Panc1 (cell line): ENCODE data around the gene OR10G8. TPM values are rescaled to one million over a fixed set of nuclear protein-coding genes. Genes with fewer than 3 reads are reported as not detected.

Experiments used
- ATAC-seq: fragments of 200-7000 bp; cut with Tn5 transposase; 2 replicates; pipeline ENCODE4 v1.9.1; 2020; ENCODE audit warnings: mild to moderate bottlenecking, moderate library complexity
- BruUV-seq: library from RNA; stranded (reverse); fragments of 400-500 nt; replicated peaks from 2 replicates; lab custom pipeline; 2021; lab: Mats Ljungman, UMichigan
- CTCF ChIA-PET: fragments of 300-600 bp; sonication (Branson Sonifier 250); formaldehyde crosslinking; loops from one replicate; lab custom pipeline; 2022; ENCODE audit warnings: antibody characterized with exemption; lab: Charles Lee
- POLR2A ChIA-PET: fragments of 300-600 bp; sonication (Branson Sonifier 250); formaldehyde crosslinking; loops from one replicate; lab custom pipeline; 2022; ENCODE audit warnings: antibody characterized with exemption; lab: Charles Lee
- DNase-seq: peaks from one replicate; pipeline ENCODE4 v3.0.0-alpha.2; 2010; ENCODE audit warnings: low read depth, low spot score
- H3K27ac ChIP-seq: 2 replicates; pipeline ENCODE4 v1.5.1; 2011; ENCODE audit warnings: mild to moderate bottlenecking, low read length, inconsistent platforms
- H3K27me3 ChIP-seq: fragments of 200-500 bp; sonication (Bioruptor generic); 2 replicates; pipeline ENCODE4 v1.6.0; 2014; ENCODE audit warnings: low read length, inconsistent platforms; ENCODE audit not compliant: control insufficient read depth, insufficient read depth
- H3K36me3 ChIP-seq: fragments of 200-500 bp; sonication (Bioruptor generic); 2 replicates; pipeline ENCODE4 v1.5.1; 2014; ENCODE audit warnings: inconsistent platforms, mild to moderate bottlenecking, low read length, moderate library complexity; ENCODE audit not compliant: control insufficient read depth, insufficient read depth
- H3K4me1 ChIP-seq: 2 replicates; pipeline ENCODE4 v1.5.1; 2011; ENCODE audit warnings: inconsistent platforms, mild to moderate bottlenecking, low read length, moderate library complexity; ENCODE audit not compliant: control insufficient read depth, insufficient read depth
- H3K4me3 ChIP-seq, 2 experiments: 2 replicates each; pipeline ENCODE4 v1.5.1; 2011 to 2012; ENCODE audit warnings: low read depth in 2 of 2, low read length in 2 of 2, mild to moderate bottlenecking in 2 of 2, inconsistent platforms in 1 of 2, moderate library complexity in 1 of 2
- H3K9me3 ChIP-seq: fragments of 200-500 bp; sonication (Bioruptor generic); 2 replicates; pipeline ENCODE4 v1.5.1; 2014; ENCODE audit warnings: low read depth, mild to moderate bottlenecking, inconsistent platforms, low read length, moderate library complexity; ENCODE audit not compliant: control insufficient read depth, insufficient read depth
- POLR2AphosphoS5 ChIP-seq: IDR thresholded peaks from 2 replicates; pipeline ENCODE4 v1.6.1; 2012; ENCODE audit warnings: mild to moderate bottlenecking, low read depth, low read length, moderate library complexity
- SIN3A ChIP-seq: IDR thresholded peaks from 2 replicates; pipeline ENCODE4 v1.6.1; 2012; ENCODE audit warnings: low read depth, mild to moderate bottlenecking, low read length, moderate library complexity, borderline replicate concordance; ENCODE audit not compliant: insufficient read depth
- TCF7L2 ChIP-seq: IDR thresholded peaks from 2 replicates; pipeline ENCODE4 v1.6.1; 2011; ENCODE audit warnings: mild to moderate bottlenecking, low read depth, low read length, inconsistent platforms
- in situ Hi-C: cut with HindIII; loops from 2 replicates; pipeline ENCODE4 v1.10.0; 2016; ENCODE audit warnings: low sequenced_read_pairs, low pct_unique_long_range_greater_than_20kb
- intact Hi-C: fragments of 100-400 bp; cut with micrococcal nuclease; formaldehyde crosslinking; loops from one replicate; pipeline ENCODE4 v1.10.0; 2022; ENCODE audit not compliant: unreplicated experiment
- total RNA-seq: library from RNA; stranded (reverse); gene quantifications from one replicate; pipeline ENCODE4 v1.2.1, GENCODE V29; 2021; ENCODE audit not compliant: unreplicated experiment
- TF ChIP-seq, protein P1 (sequence below), 2 experiments: IDR thresholded peaks; 2 replicates each; pipeline ENCODE4 v1.6.1; 2011 to 2012; ENCODE audit warnings: low read depth in 2 of 2, control low read depth in 1 of 2, low read length in 1 of 2, mild to moderate bottlenecking in 1 of 2, moderate library complexity in 1 of 2; ENCODE audit not compliant: insufficient read depth in 1 of 2
- TF ChIP-seq, protein P2 (sequence below): fragments of 450-650 bp; IDR thresholded peaks from 2 replicates; pipeline ENCODE4 v1.5.1; 2017; ENCODE audit warnings: mild to moderate bottlenecking

Gene OR10G8
- total RNA-seq, 1 experiment from 2014 or later, result not detected

- no peaks in the 10 kb centered on the region for H3K36me3 ChIP-seq
- ChIA-PET POLR2A (no interaction called here), CTCF (no interaction called here)
- ATAC-seq (no peak), DNase-seq (no peak)
- no peak within 1 kb of the TSS for H3K4me3 ChIP-seq
- BruUV-seq, result no TSS peak
- H3K4me1 ChIP-seq, result no peaks in the 10 kb centered on the region
- TF ChIP-seq SIN3A, result no peak
- no peak for TF ChIP-seq POLR2AphosphoS5
- TF ChIP-seq TCF7L2, result no peak
- TF ChIP-seq, protein P1, sequence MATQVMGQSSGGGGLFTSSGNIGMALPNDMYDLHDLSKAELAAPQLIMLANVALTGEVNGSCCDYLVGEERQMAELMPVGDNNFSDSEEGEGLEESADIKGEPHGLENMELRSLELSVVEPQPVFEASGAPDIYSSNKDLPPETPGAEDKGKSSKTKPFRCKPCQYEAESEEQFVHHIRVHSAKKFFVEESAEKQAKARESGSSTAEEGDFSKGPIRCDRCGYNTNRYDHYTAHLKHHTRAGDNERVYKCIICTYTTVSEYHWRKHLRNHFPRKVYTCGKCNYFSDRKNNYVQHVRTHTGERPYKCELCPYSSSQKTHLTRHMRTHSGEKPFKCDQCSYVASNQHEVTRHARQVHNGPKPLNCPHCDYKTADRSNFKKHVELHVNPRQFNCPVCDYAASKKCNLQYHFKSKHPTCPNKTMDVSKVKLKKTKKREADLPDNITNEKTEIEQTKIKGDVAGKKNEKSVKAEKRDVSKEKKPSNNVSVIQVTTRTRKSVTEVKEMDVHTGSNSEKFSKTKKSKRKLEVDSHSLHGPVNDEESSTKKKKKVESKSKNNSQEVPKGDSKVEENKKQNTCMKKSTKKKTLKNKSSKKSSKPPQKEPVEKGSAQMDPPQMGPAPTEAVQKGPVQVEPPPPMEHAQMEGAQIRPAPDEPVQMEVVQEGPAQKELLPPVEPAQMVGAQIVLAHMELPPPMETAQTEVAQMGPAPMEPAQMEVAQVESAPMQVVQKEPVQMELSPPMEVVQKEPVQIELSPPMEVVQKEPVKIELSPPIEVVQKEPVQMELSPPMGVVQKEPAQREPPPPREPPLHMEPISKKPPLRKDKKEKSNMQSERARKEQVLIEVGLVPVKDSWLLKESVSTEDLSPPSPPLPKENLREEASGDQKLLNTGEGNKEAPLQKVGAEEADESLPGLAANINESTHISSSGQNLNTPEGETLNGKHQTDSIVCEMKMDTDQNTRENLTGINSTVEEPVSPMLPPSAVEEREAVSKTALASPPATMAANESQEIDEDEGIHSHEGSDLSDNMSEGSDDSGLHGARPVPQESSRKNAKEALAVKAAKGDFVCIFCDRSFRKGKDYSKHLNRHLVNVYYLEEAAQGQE (IDR thresholded peaks at IDR 0.05; ENCODE audit: insufficient read depth in 1 of 2, low read depth in 2 of 2, low read length in 1 of 2), result no peak
- TF ChIP-seq, protein P2, sequence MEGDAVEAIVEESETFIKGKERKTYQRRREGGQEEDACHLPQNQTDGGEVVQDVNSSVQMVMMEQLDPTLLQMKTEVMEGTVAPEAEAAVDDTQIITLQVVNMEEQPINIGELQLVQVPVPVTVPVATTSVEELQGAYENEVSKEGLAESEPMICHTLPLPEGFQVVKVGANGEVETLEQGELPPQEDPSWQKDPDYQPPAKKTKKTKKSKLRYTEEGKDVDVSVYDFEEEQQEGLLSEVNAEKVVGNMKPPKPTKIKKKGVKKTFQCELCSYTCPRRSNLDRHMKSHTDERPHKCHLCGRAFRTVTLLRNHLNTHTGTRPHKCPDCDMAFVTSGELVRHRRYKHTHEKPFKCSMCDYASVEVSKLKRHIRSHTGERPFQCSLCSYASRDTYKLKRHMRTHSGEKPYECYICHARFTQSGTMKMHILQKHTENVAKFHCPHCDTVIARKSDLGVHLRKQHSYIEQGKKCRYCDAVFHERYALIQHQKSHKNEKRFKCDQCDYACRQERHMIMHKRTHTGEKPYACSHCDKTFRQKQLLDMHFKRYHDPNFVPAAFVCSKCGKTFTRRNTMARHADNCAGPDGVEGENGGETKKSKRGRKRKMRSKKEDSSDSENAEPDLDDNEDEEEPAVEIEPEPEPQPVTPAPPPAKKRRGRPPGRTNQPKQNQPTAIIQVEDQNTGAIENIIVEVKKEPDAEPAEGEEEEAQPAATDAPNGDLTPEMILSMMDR, result no peak
- H3K27ac ChIP-seq, result no peak within 1 kb of the TSS
- H3K27me3 ChIP-seq, result no peaks in the 10 kb centered on the region
- H3K9me3 ChIP-seq, result no peaks in the 10 kb centered on the region
- intact Hi-C loops, result no loop called here
- in situ Hi-C loops, result no loop called here
These were observed 14.7 kb downstream of the OR10G8 start, which contains the start of gene OR10G7 for GRCh38 chr11:124041254-124041653. OR10G7 (minus strand) TSS chr11:124041325; CDS start chr11:124039001, 2,324 bp downstream.

- in situ Hi-C loops, result no loop called here
- TF ChIP-seq SIN3A, result no peak
- TF ChIP-seq, protein P1 (IDR thresholded peaks at IDR 0.05; ENCODE audit: insufficient read depth in 1 of 2, low read depth in 2 of 2, low read length in 1 of 2), result no peak
- TF ChIP-seq POLR2AphosphoS5, result no peak
- TF ChIP-seq TCF7L2, result no peak
- TF ChIP-seq, protein P2, result no peak
- ATAC-seq, result no peak
- no peaks in the 10 kb centered on the region for H3K27me3 ChIP-seq
- DNase-seq, result no peak
- ChIA-PET CTCF (no interaction called here), POLR2A (no interaction called here)
- BruUV-seq, result no TSS peak
- no peaks in the 10 kb centered on the region for H3K36me3 ChIP-seq
- intact Hi-C loops, result no loop called here
- no peak overlapping the region for H3K27ac ChIP-seq
- no peak overlapping the region for H3K4me3 ChIP-seq
- H3K9me3 ChIP-seq, result no peaks in the 10 kb centered on the region
- H3K4me1 ChIP-seq, result no peaks in the 10 kb centered on the region
These were observed 16.8 kb downstream of the OR10G8 start for GRCh38 chr11:124043420-124043819.
